K562 (cell line): Measurements from ENCODE around the gene TYR. TPM values are rescaled to one million over a fixed set of nuclear protein-coding genes. Genes with fewer than 3 reads are reported as not detected.

Experiments used
- ATAC-seq: fragments of 200-7000 bp; cut with Tn5 transposase; 3 replicates; pipeline ENCODE4 v1.9.1; 2020; ENCODE audit warnings: moderate library complexity
- BruUV-seq: library from RNA; stranded (reverse); fragments of 400-500 nt; replicated peaks from 2 replicates; lab custom pipeline; 2021; lab: Mats Ljungman, UMichigan
- CTCF ChIA-PET: fragments of 300-600 bp; formaldehyde crosslinking; extraction: SDS; loops from one replicate; lab custom pipeline; 2021; ENCODE audit warnings: low intra/inter-chr PET ratio; lab: Yijun Ruan, JAX
- POLR2A ChIA-PET: fragments of 300-600, 350-650 bp; sonication (Branson Sonifier 250); formaldehyde crosslinking; extraction: SDS; loops from one replicate; lab custom pipeline; 2021; ENCODE audit warnings: antibody characterized with exemption, inconsistent platforms; lab: Yijun Ruan, JAX
- DNase-seq, 4 experiments: peaks; one replicate each; pipeline versions ENCODE4 v3.0.0 to v3.0.0-alpha.2; 2011 to 2018; ENCODE audit warnings: low spot score in 3 of 4, mixed read lengths in 3 of 4; ENCODE audit errors: extremely low read depth in 1 of 4
- FAIRE-seq: peaks from 2 replicates; lab custom pipeline; 2011; peaks lifted over from hg19 to GRCh38; lab: Jason Lieb, UNC
- H2AFZ ChIP-seq: 2 replicates; pipeline ENCODE4 v1.6.0; 2011; ENCODE audit warnings: low read depth, low read length, control low read depth, inconsistent platforms
- H3K27ac ChIP-seq: fragments of 200-600 bp; 3 replicates; pipeline ENCODE4 v1.8.0; 2011; ENCODE audit warnings: low read depth, mild to moderate bottlenecking, control low read depth, inconsistent platforms, low read length, moderate library complexity, mixed read lengths; ENCODE audit errors: extremely low read depth
- H3K27me3 ChIP-seq, 2 experiments: fragments of 300-600 bp in 1 of 2; 2 replicates in 1 of 2; 3 replicates in 1 of 2; pipeline versions ENCODE4 v1.6.0 to v1.8.0; 2011; ENCODE audit warnings: inconsistent platforms in 2 of 2, low read length in 2 of 2, mild to moderate bottlenecking in 1 of 2, mixed read lengths in 1 of 2, moderate library complexity in 1 of 2; ENCODE audit not compliant: control insufficient read depth in 2 of 2, insufficient read depth in 2 of 2
- H3K36me3 ChIP-seq: fragments of 300-600 bp; 3 replicates; pipeline ENCODE4 v1.8.0; 2011; ENCODE audit warnings: mild to moderate bottlenecking, low read length, inconsistent platforms; ENCODE audit not compliant: control insufficient read depth, insufficient read depth
- H3K4me1 ChIP-seq, 2 experiments: fragments of 200-600 bp in 1 of 2; replicated peaks in 1 of 2; 2 replicates in 1 of 2; 3 replicates in 1 of 2; pipeline versions ENCODE4 v1.5.1 to v1.8.0; 2011; ENCODE audit warnings: inconsistent platforms in 2 of 2, low read length in 2 of 2, mild to moderate bottlenecking in 1 of 2, mixed read lengths in 1 of 2, moderate library complexity in 1 of 2; ENCODE audit not compliant: control insufficient read depth in 2 of 2, insufficient read depth in 2 of 2
- H3K4me2 ChIP-seq: 2 replicates; pipeline ENCODE4 v1.6.1; 2011; ENCODE audit warnings: low read length, control low read depth, inconsistent platforms, mixed read lengths; ENCODE audit not compliant: insufficient read depth
- H3K4me3 ChIP-seq: fragments of 200-600 bp; sonication (generic), shearing (Covaris generic); 2 replicates; pipeline ENCODE4 v1.5.1; 2016; ENCODE audit warnings: control low read depth, inconsistent platforms
- H3K79me2 ChIP-seq: fragments of 200-600 bp; 3 replicates; pipeline ENCODE4 v1.8.0; 2011; ENCODE audit warnings: low read length, inconsistent platforms; ENCODE audit not compliant: control insufficient read depth, insufficient read depth
- H3K9ac ChIP-seq, 2 experiments: 2 replicates each; pipeline versions ENCODE4 v1.6.0 to v1.6.1; 2011; ENCODE audit warnings: low read depth in 2 of 2, low read length in 2 of 2, control low read depth in 1 of 2, inconsistent platforms in 1 of 2, mild to moderate bottlenecking in 1 of 2, mixed read lengths in 1 of 2; ENCODE audit not compliant: insufficient read depth in 1 of 2
- H3K9me1 ChIP-seq: one replicate; pipeline ENCODE4 v1.6.0; 2011; ENCODE audit warnings: inconsistent platforms, mild to moderate bottlenecking, low read length, moderate library complexity; ENCODE audit not compliant: control insufficient read depth, insufficient read depth
- H3K9me3 ChIP-seq: replicated peaks from 2 replicates; pipeline ENCODE4 v1.5.1; 2011; ENCODE audit warnings: low read depth, low read length, inconsistent platforms; ENCODE audit not compliant: control insufficient read depth, insufficient read depth
- H4K20me1 ChIP-seq: replicated peaks from 2 replicates; pipeline ENCODE4 v1.6.1; 2011; ENCODE audit warnings: low read length, inconsistent platforms, mixed read lengths; ENCODE audit not compliant: control insufficient read depth, insufficient read depth
- GATAD2A ChIP-seq: fragments of 450-650 bp; IDR thresholded peaks from 2 replicates; pipeline ENCODE4 v1.6.1; 2017
- HDAC8 ChIP-seq: fragments of 450-650 bp; IDR thresholded peaks from 2 replicates; pipeline ENCODE4 v1.6.1; 2016; ENCODE audit warnings: mild to moderate bottlenecking, missing genetic modification characterization, moderate library complexity, missing compliant biosample characterization
- HEY1 ChIP-seq: fragments of 250-450 bp; sonication (Bioruptor Pico); IDR thresholded peaks from 2 replicates; pipeline ENCODE4 v1.5.0; 2020; ENCODE audit warnings: mild to moderate bottlenecking, moderate library complexity, borderline replicate concordance
- JUN ChIP-seq, 2 experiments: sonication (generic) in 1 of 2; formaldehyde crosslinking in 1 of 2; IDR thresholded peaks; 2 replicates each; pipeline versions ENCODE4 v1.6.1 to v1.8.0; 2012 to 2022; ENCODE audit warnings: borderline replicate concordance in 2 of 2, mild to moderate bottlenecking in 2 of 2, improper control_type of control experiment in 1 of 2, low read depth in 1 of 2, low read length in 1 of 2, missing genetic modification reagents in 1 of 2
- KDM2B ChIP-seq: fragments of 250-450 bp; sonication (Bioruptor Pico); IDR thresholded peaks from 2 replicates; pipeline ENCODE4 v1.8.0; 2021; ENCODE audit warnings: mild to moderate bottlenecking, moderate library complexity
- KLF10 ChIP-seq: fragments of 250-450 bp; sonication (Bioruptor Pico); IDR thresholded peaks from 2 replicates; pipeline ENCODE4 v1.6.1; 2021; ENCODE audit warnings: matching md5 sums
- MLLT1 ChIP-seq, 2 experiments: fragments of 450-650 bp; IDR thresholded peaks; 2 replicates each; pipeline ENCODE4 v1.6.1; 2016
- MTA1 ChIP-seq: fragments of 450-650 bp; IDR thresholded peaks from 2 replicates; pipeline ENCODE4 v1.6.1; 2017; ENCODE audit warnings: borderline replicate concordance
- MTA3 ChIP-seq: fragments of 450-650 bp; formaldehyde crosslinking; IDR thresholded peaks from 2 replicates; pipeline ENCODE4 v1.6.1; 2017; ENCODE audit warnings: mild to moderate bottlenecking, borderline replicate concordance
- MYC ChIP-seq, 2 experiments: fragments of 250-450 bp in 1 of 2; sonication (Bioruptor Pico) in 1 of 2; IDR thresholded peaks; 2 replicates each; pipeline versions ENCODE4 v1.5.1 to v1.6.1; 2012 to 2021; ENCODE audit warnings: low read depth in 2 of 2, borderline replicate concordance in 1 of 2, improper control_type of control experiment in 1 of 2, low read length in 1 of 2, mild to moderate bottlenecking in 1 of 2, moderate library complexity in 1 of 2
- PCBP1 ChIP-seq: fragments of 200-400 bp; formaldehyde crosslinking; IDR thresholded peaks from 2 replicates; pipeline ENCODE4 v1.6.1; 2018; ENCODE audit warnings: mild to moderate bottlenecking, low read depth, low read length; ENCODE audit not compliant: poor library complexity, severe bottlenecking
- SIN3B ChIP-seq: fragments of 450-650 bp; IDR thresholded peaks from 2 replicates; pipeline ENCODE4 v1.6.1; 2017; ENCODE audit warnings: low read depth, mild to moderate bottlenecking, moderate library complexity
- SMAD1 ChIP-seq: fragments of 150-350 bp; IDR thresholded peaks from 2 replicates; pipeline ENCODE4 v1.6.1; 2014; ENCODE audit warnings: low read length, low read depth; ENCODE audit not compliant: partially characterized antibody
- SRSF1 ChIP-seq: fragments of 200-400 bp; formaldehyde crosslinking; IDR thresholded peaks from 2 replicates; pipeline ENCODE4 v1.6.1; 2017; ENCODE audit warnings: mild to moderate bottlenecking, low read depth, low read length, moderate library complexity
- TEAD1 ChIP-seq, 2 experiments: fragments of 450-650 bp in 1 of 2; sonication (generic) in 1 of 2; formaldehyde crosslinking; IDR thresholded peaks; 2 replicates each; pipeline versions ENCODE4 v1.4.0 to v1.8.0; 2020 to 2022; ENCODE audit warnings: mild to moderate bottlenecking in 2 of 2, missing genetic modification reagents in 1 of 2
- ZNF57 ChIP-seq: fragments of 450-650 bp; formaldehyde crosslinking; IDR thresholded peaks from 2 replicates; pipeline ENCODE4 v1.4.0; 2020; ENCODE audit warnings: mild to moderate bottlenecking, moderate library complexity
- ZNF584 ChIP-seq: fragments of 200-800 bp; sonication (Bioruptor generic); IDR thresholded peaks from 2 replicates; pipeline ENCODE4 v1.6.1; 2016; ENCODE audit warnings: low read depth, mild to moderate bottlenecking, missing genetic modification characterization, missing compliant biosample characterization
- WGBS: fragments of 100-300 bp; shearing (Covaris generic); methylation state at CpG from one replicate; pipeline ENCODE4 v1.1.6; 2016; ENCODE audit warnings: low coverage, mixed read lengths; ENCODE audit not compliant: insufficient coverage; ENCODE audit errors: missing lambda C conversion rate; 5-methylcytosine and 5-hydroxymethylcytosine counted together
- in situ Hi-C: fragments of 300-500 bp; cut with MboI; formaldehyde crosslinking; loops from 4 replicates; pipeline ENCODE4 v1.15.0; 2018; ENCODE audit warnings: inconsistent platforms, mixed read lengths
- intact Hi-C: fragments of 100-400 bp; cut with micrococcal nuclease; formaldehyde crosslinking; loops from 2 replicates; pipeline ENCODE4 v1.14.2; 2022
- polyA plus RNA-seq, 8 experiments: library from polyadenylated mRNA; depleted of rRNA in 4 of 8; stranded (reverse) in 5 of 8; unstranded in 3 of 8; fragments of >200 nt; fragmentation: Nextera tagmentation in 2 of 8; fragmentation: Illumina TruSeq in 1 of 8; extraction: Ambion mirVana in 2 of 8; extraction: Trizol in 1 of 8; gene quantifications; 2 replicates each; pipeline versions ENCODE4 v1.2.1 to v1.2.3, GENCODE V29; 2011 to 2014; ENCODE audit warnings: inconsistent platforms in 1 of 8, missing spikeins in 1 of 8
- total RNA-seq, 7 experiments: library from RNA; depleted of rRNA in 6 of 7; stranded (reverse); fragments of >200 nt in 6 of 7; fragmentation: Illumina TruSeq in 2 of 7; extraction: Trizol in 2 of 7; gene quantifications; 2 replicates each; pipeline versions ENCODE4 v1.2.1 to v1.2.3, GENCODE V29; 2011 to 2021; ENCODE audit warnings: low replicate concordance in 1 of 7

Gene TYR
- total and polyA plus RNA-seq, 9 of the 15 experiments (the other 6 are each of a cell fraction or from before 2014, with no cell fraction given), result not detected

GRCh38 chr11:89136606-89137005, 41.1 kb upstream of the TYR start:
- in situ Hi-C loops (no loop called here), intact Hi-C loops (no loop called here)
- BruUV-seq, result no TSS peak
- Histone ChIP-seq H3K4me2 (no peak overlapping the region), H3K27ac (no peak overlapping the region), H3K4me3 (no peak overlapping the region), H3K4me1 (no peaks in the 10 kb centered on the region), H4K20me1 (no peaks in the 10 kb centered on the region), H3K36me3 (no peaks in the 10 kb centered on the region), H3K79me2 (no peaks in the 10 kb centered on the region), H3K27me3 (no peaks in the 10 kb centered on the region), H3K9me3 (no peaks in the 10 kb centered on the region), H2AFZ (no peak overlapping the region), H3K9me1 (no peaks in the 10 kb centered on the region), H3K9ac (no peak overlapping the region)
- POLR2A ChIA-PET, result no interaction called here
- FAIRE-seq (no peak), DNase-seq (no peak), ATAC-seq (no peak)
- CTCF ChIA-PET, result no interaction called here
- TF ChIP-seq SMAD1 (no peak), SIN3B (no peak), ZNF57 (no peak), MYC (IDR thresholded peaks at IDR 0.05; ENCODE audit: low read depth, low read length) (no peak), MYC (CRISPR knock-in tag; IDR thresholded peaks at IDR 0.05; ENCODE audit: borderline replicate concordance, low read depth) (no peak), HDAC8 (tag) (no peak), GATAD2A (no peak), MTA1 (no peak)

- no peaks in the 10 kb centered on the region for H4K20me1 ChIP-seq
- POLR2A ChIA-PET, result no interaction called here
- no peak for FAIRE-seq
Measured at GRCh38 chr11:89147229-89147628, 30.4 kb upstream of the TYR start.

More at GRCh38 chr11:89147229-89147628, 30.4 kb upstream of the TYR start:
- Histone ChIP-seq H2AFZ (no peak overlapping the region), H3K36me3 (no peaks in the 10 kb centered on the region), H3K4me1 (no peaks in the 10 kb centered on the region), H3K9me1 (no peaks in the 10 kb centered on the region), H3K4me2 (no peak overlapping the region), H3K27ac (no peak overlapping the region), H3K9me3 (no peaks in the 10 kb centered on the region), H3K79me2 (no peaks in the 10 kb centered on the region), H3K27me3 (no peaks in the 10 kb centered on the region), H3K4me3 (no peak overlapping the region), H3K9ac (no peak overlapping the region)
- in situ Hi-C loops (no loop called here), intact Hi-C loops (no loop called here)
- WGBS, result 0% methylated on average over 1 of the region's 1 CpG
- CTCF ChIA-PET, result no interaction called here
- no peak for ATAC-seq
- TF ChIP-seq HEY1 (CRISPR knock-in tag) (no peak), PCBP1 (no peak), MLLT1 (IDR thresholded peaks at IDR 0.05) (no peak), ZNF584 (CRISPR knock-in tag) (no peak), KDM2B (CRISPR knock-in tag) (no peak), SRSF1 (no peak), KLF10 (CRISPR knock-in tag) (no peak), JUN (IDR thresholded peaks at IDR 0.05; ENCODE audit: borderline replicate concordance, low read depth, low read length) (no peak), JUN (CRISPR knock-in tag; IDR thresholded peaks at IDR 0.05; ENCODE audit: borderline replicate concordance) (no peak), TEAD1 (CRISPR knock-in tag; IDR thresholded peaks at IDR 0.05) (no peak), MTA3 (no peak)
- no TSS peak for BruUV-seq
- DNase-seq, result no peak
